ENCODE data around the gene MCF2L2.
"Not testable (repeated sequence)": the region's sequence is repeated elsewhere in the genome, so short reads cannot be mapped to it uniquely, and the experiment has no call there.

MCF2L2 gene

GRCh38 chr3:183446838-183447205, 18.4 kb upstream of the MCF2L2 start:
- no peak for DNase-seq (ENCODE audit: low read depth, low spot score)
- no peak for TF ChIP-seq CTCF (IDR thresholded peaks at IDR 0.05; ENCODE audit: insufficient read depth, low read length, missing control alignments)
- H3K4me3 ChIP-seq (ENCODE audit: low read depth, low read length): peak overlapping the region; percentile 96
- POLR2A ChIA-PET: no interaction called here
- CTCF ChIA-PET: no interaction called here

GRCh38 chr3:183444748-183445147, 16.3 kb upstream of the MCF2L2 start:
- ChIA-PET CTCF (no interaction called here), POLR2A (no interaction called here)
- TF ChIP-seq CTCF (IDR thresholded peaks at IDR 0.05; ENCODE audit: insufficient read depth, low read length, missing control alignments): no peak
- H3K4me3 ChIP-seq (ENCODE audit: low read depth, low read length): no peak overlapping the region
- no peak for DNase-seq (ENCODE audit: low read depth, low spot score)

GRCh38 chr3:183443395-183444385, 15.3 kb upstream of the MCF2L2 start:
- no peak for DNase-seq (ENCODE audit: low read depth, low spot score)
- ChIA-PET CTCF (interaction anchor here (0.9 kb wide), 1 partner anchor 10 kb away, joined by 3 read pairs; no protein-coding TSS in a partner anchor), POLR2A (no interaction called here)
- no peak overlapping the region for H3K4me3 ChIP-seq (ENCODE audit: low read depth, low read length)
- no peak for TF ChIP-seq CTCF (IDR thresholded peaks at IDR 0.05; ENCODE audit: insufficient read depth, low read length, missing control alignments)

- no peak for TF ChIP-seq CTCF (IDR thresholded peaks at IDR 0.05; ENCODE audit: insufficient read depth, low read length, missing control alignments)
- no peak for DNase-seq (ENCODE audit: low read depth, low spot score)
- ChIA-PET CTCF (interaction anchor here (0.9 kb wide), 1 partner anchor 10 kb away, joined by 3 read pairs; no protein-coding TSS in a partner anchor), POLR2A (no interaction called here)
- no peak overlapping the region for H3K4me3 ChIP-seq (ENCODE audit: low read depth, low read length)
Measured at GRCh38 chr3:183442994-183443393, 14.6 kb upstream of the MCF2L2 start.

GRCh38 chr3:183440521-183440920, 12.1 kb upstream of the MCF2L2 start:
- H3K4me3 ChIP-seq (ENCODE audit: low read depth, low read length); CTCF ChIA-PET; POLR2A ChIA-PET; DNase-seq (ENCODE audit: low read depth, low spot score): not testable (repeated sequence)

- ChIA-PET CTCF (interaction anchor here (1.0 to 1.2 kb wide), 2 partner anchors 40 to 54 kb away, joined by 3 read pairs; no protein-coding TSS in a partner anchor), POLR2A (no interaction called here)
- H3K4me3 ChIP-seq (ENCODE audit: low read depth, low read length): no peak overlapping the region
- no peak for TF ChIP-seq CTCF (IDR thresholded peaks at IDR 0.05; ENCODE audit: insufficient read depth, low read length, missing control alignments)
- DNase-seq (ENCODE audit: low read depth, low spot score): no peak
Measured at GRCh38 chr3:183439515-183439914, 11.1 kb upstream of the MCF2L2 start.
